RPMI8226 (cell line): Measurements from ENCODE around the gene C19orf12.

Source experiments
- DNase-seq: peaks from one replicate; pipeline ENCODE4 v3.0.0-alpha.2; 2015

C19orf12 gene

GRCh38 chr19:29695765-29696564 is 19.1 kb downstream of the C19orf12 start:
- DNase-seq: no peak

- peak; percentile 60 for DNase-seq
Measured at GRCh38 chr19:29694669-29695627, 20.1 kb downstream of the C19orf12 start.

- DNase-seq: no peak
Measured at GRCh38 chr19:29694161-29694560, 20.9 kb downstream of the C19orf12 start.

- DNase-seq: peak; percentile 64
Measured at GRCh38 chr19:29690842-29691241, 24.2 kb downstream of the C19orf12 start.

GRCh38 chr19:29687897-29688728 is 26.9 kb downstream of the C19orf12 start:
- DNase-seq: no peak

GRCh38 chr19:29687244-29687896 is 27.7 kb downstream of the C19orf12 start:
- DNase-seq: no peak

- no peak for DNase-seq
Measured at GRCh38 chr19:29686285-29686805, 28.7 kb downstream of the C19orf12 start.

- DNase-seq: no peak
Measured at GRCh38 chr19:29685326-29685725, 29.7 kb downstream of the C19orf12 start.

- DNase-seq: no peak
Measured at GRCh38 chr19:29683009-29683408, 32.1 kb downstream of the C19orf12 start.

GRCh38 chr19:29682236-29682895 is 32.7 kb downstream of the C19orf12 start:
- DNase-seq: no peak

- DNase-seq: no peak
Measured at GRCh38 chr19:29681422-29682235, 33.4 kb downstream of the C19orf12 start.

- no peak for DNase-seq
Measured at GRCh38 chr19:29680937-29681336, 34.1 kb downstream of the C19orf12 start.

- peak; percentile 10 for DNase-seq
Measured at GRCh38 chr19:29680447-29680846, 34.6 kb downstream of the C19orf12 start.

- DNase-seq: no peak
Measured at GRCh38 chr19:29679598-29680210, 35.4 kb downstream of the C19orf12 start.

GRCh38 chr19:29678484-29679106 is 36.5 kb downstream of the C19orf12 start:
- DNase-seq: no peak

- DNase-seq: no peak
Measured at GRCh38 chr19:29677001-29677817, 37.9 kb downstream of the C19orf12 start.

- no peak for DNase-seq
Measured at GRCh38 chr19:29676586-29676985, 38.5 kb downstream of the C19orf12 start.

GRCh38 chr19:29675650-29676186 is 39.3 kb downstream of the C19orf12 start:
- DNase-seq: no peak
